HPDE6-E6E7 (cell line): ENCODE results near the gene EVC2.

Experiments used
- DNase-seq: peaks from one replicate; pipeline ENCODE4 v3.0.0; 2011; ENCODE audit warnings: missing footprints; ENCODE audit errors: extremely low spot score

Gene EVC2

GRCh38 chr4:5563856-5564255 lies 144.5 kb downstream of the EVC2 start:
- no peak for DNase-seq

- no peak for DNase-seq
Measured at GRCh38 chr4:5562476-5562875, 145.9 kb downstream of the EVC2 start.

GRCh38 chr4:5561286-5561685 lies 147.1 kb downstream of the EVC2 start:
- DNase-seq: no peak

- DNase-seq: no peak
Measured at GRCh38 chr4:5558502-5558901, 149.9 kb downstream of the EVC2 start.

GRCh38 chr4:5554376-5554775 lies 154.0 kb downstream of the EVC2 start:
- DNase-seq: no peak

GRCh38 chr4:5553801-5554200 lies 154.6 kb downstream of the EVC2 start:
- no peak for DNase-seq

- no peak for DNase-seq
Measured at GRCh38 chr4:5552451-5552850, 155.9 kb downstream of the EVC2 start.

GRCh38 chr4:5547651-5548249 lies 160.6 kb downstream of the EVC2 start:
- no peak for DNase-seq

GRCh38 chr4:5545271-5545670 lies 163.1 kb downstream of the EVC2 start:
- no peak for DNase-seq

- no peak for DNase-seq
Measured at GRCh38 chr4:5544762-5545161, 163.6 kb downstream of the EVC2 start.

GRCh38 chr4:5543681-5544080 lies 164.7 kb downstream of the EVC2 start:
- no peak for DNase-seq

- DNase-seq: no peak
Measured at GRCh38 chr4:5541169-5541568, 167.2 kb downstream of the EVC2 start.

GRCh38 chr4:5539584-5539983 lies 168.8 kb downstream of the EVC2 start:
- DNase-seq: no peak

- DNase-seq: no peak
Measured at GRCh38 chr4:5532100-5532499, 176.3 kb downstream of the EVC2 start.

GRCh38 chr4:5528031-5528436 lies 180.3 kb downstream of the EVC2 start:
- DNase-seq: no peak

GRCh38 chr4:5527211-5527610 lies 181.1 kb downstream of the EVC2 start:
- DNase-seq: no peak

- no peak for DNase-seq
Measured at GRCh38 chr4:5526080-5526846, 182.1 kb downstream of the EVC2 start.

GRCh38 chr4:5524446-5525299 lies 183.7 kb downstream of the EVC2 start:
- no peak for DNase-seq

- DNase-seq: no peak
Measured at GRCh38 chr4:5517372-5517771, 191.0 kb downstream of the EVC2 start.

GRCh38 chr4:5515646-5516045 lies 192.7 kb downstream of the EVC2 start:
- DNase-seq: no peak
